Stimulated activated CD8-positive, alpha-beta memory T cell treated with anti-CD3 and anti-CD28 coated beads, Interleukin-2, amount 100 ng/mL, for 1 hour (primary cell): Measurements from ENCODE around the gene EIF4EBP3.
A peak's percentile ranks its signal among the peaks of the same experiment; 100 is the strongest.

ENCODE experiments used
- DNase-seq, 2 donors: peaks; one replicate each; pipeline ENCODE4 v3.0.0-alpha.2; 2020; ENCODE audit warnings: low read depth in 2 of 2

Gene EIF4EBP3

DNA sequence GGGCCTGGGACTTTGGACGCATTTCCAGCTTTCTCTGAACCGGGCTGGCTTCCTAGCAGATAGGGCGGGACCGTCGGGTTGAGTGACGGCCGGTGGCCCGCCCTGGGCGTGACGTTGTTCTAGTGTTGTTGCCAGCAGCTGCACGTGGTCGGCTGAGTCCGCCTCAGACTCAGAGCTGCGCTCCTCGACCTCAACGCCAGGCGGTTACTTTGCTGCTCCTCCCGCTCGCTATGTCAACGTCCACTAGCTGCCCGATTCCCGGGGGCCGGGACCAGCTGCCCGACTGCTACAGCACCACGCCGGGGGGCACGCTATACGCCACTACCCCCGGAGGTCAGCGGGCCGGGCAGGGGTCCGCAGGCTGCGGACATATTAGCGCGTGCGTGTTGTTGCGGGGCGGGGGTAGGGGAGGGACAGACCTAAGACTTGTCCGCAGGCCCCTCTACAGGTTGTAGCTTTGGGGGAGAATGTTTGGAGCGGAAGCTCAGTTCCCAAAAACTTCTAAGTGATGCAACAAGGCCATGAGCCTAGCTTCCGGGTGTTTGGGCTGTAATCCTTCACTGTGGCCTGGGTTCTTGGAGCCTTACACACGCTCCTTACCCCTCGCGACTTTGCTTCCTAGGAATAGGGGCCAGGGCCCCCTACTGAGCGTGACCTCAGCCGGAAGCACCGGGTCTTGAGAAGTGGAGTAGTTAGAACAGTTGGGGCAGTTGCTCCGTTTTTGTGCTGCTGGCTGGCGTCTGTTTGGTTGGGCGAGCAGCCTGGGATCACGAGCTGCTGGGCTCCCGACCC is at the start of gene EIF4EBP3:
Gene EIF4EBP3 (plus strand): TSS at position 155 of the 792 bp plus-strand sequence. CDS start 76 bp downstream, at position 231.
- peak; percentile 62 to 72 for DNase-seq

DNA sequence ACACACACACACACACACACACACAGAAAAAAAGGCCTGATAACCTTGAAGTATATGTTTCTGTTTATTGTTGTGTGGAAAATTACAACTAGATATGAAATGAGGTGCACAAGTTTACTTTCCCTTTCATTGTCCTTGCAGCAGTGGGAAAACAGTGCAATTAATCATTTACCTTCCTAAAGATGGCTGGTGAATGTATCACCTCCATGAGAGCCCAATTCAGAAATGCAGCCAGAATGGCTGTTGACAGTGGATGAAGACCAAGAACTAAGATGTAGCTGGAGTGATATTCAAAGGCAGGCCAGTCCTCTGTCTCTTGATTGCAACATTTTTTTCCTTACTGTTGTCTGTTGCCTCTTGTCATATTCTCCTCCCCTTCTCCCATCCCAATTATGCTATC is 49.6 kb upstream of the EIF4EBP3 start:
- DNase-seq = no peak

DNA sequence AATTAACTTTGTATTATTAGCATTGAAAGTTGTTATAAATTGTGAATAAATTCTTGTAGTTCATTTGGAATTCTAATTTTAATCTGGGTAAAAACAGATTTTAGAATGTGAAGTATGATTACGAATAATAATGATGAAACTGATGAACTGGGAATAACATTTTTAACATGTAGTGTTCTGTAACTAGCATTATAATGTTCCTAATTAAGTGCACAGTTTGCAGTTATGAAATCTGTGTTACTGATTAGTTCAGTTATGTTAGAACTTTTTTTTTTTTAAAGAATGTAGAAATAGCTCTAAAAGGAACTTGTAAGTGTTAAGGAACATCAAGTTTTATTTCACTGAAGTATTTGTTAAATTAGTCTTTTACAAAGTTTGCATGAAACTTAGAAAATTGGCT is 48.9 kb upstream of the EIF4EBP3 start:
- DNase-seq = no peak

DNA sequence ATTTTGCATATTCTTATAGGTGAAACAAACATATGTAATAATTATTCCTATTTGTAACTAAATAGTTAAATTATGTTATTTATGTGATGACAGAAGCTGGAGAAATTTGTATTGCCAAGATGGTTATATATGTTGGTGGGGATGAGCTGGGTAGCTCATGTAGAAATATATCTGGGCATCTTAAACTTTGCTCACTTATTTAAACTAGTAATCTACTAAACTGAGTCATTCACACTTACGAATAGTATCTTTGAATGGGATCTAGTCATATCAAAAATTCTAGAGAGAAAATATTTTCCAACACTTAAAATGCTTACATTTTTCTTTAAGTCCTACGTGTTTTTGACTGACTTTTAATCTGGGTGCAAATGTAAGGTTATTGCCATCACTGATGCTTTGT is 44.6 kb upstream of the EIF4EBP3 start:
- no peak for DNase-seq

DNA sequence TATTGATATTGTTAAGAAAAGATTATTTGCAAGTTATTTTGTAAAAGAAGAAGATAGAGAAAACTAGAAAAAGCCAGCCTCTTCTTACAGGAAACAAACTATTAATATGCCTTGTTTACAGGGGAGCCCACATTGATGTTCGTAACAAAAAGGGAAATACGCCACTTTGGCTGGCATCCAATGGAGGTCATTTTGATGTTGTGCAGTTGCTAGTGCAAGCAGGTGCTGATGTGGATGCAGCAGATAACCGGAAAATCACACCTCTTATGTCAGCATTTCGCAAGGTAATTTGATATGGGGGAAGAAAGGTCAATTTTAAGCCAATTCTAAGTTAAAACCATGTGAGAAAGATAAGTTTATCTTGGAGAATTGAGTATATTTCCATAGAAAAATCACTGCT is 37.6 kb upstream of the EIF4EBP3 start:
- DNase-seq = no peak

DNA sequence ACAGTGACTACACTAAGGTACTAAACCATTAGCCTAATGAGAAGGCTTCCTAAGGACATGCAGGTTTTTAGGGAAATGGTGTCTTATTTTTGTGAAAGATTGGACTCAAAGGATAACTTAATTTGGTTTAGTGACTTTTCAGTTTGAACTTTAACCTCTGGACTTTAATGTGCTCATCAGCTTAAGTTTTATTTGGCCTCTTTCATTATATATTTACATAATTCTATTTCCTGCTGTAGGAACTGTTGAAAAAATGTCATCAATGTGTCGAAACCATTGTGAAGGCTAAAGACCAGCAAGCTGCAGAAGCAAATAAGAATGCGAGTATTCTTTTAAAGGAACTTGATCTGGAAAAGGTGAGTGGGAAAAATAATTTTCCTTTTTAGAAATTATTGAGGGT is 34.3 kb upstream of the EIF4EBP3 start:
- no peak for DNase-seq

DNA sequence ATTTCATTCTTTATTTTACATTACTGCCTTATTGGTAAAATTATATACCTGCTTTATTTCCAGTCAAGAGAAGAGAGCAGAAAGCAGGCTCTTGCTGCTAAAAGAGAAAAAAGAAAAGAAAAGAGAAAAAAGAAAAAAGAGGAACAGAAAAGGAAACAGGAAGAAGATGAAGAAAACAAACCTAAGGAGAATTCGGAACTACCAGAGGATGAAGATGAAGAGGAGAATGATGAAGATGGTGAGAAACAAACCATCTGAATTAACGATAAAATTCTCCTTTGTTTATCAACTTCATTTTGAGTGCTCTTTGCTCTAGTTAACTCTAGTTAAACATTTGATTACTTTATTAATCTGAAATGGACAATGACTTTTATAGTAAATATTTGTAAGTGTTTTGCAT is 23.5 kb upstream of the EIF4EBP3 start:
- no peak for DNase-seq

DNA sequence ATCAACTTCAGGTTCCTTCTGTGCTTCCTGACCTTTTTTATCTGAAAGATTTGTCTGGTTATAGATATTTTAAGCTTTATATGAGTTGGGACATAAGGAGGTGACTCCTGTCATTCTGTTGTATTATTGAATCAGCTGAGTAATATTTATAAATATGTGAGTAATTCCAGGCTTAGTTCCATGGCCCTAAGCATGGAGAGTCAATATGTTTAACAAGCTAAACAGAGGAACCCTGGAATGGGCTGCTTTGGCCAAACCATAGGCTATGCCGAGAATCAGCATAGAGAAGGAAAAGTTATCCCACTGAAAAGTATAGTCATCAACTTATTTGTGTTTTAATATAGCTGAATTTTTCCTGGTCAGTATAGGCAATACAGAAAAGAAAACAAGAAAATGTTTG is 7.2 kb upstream of the EIF4EBP3 start:
- no peak for DNase-seq

DNA sequence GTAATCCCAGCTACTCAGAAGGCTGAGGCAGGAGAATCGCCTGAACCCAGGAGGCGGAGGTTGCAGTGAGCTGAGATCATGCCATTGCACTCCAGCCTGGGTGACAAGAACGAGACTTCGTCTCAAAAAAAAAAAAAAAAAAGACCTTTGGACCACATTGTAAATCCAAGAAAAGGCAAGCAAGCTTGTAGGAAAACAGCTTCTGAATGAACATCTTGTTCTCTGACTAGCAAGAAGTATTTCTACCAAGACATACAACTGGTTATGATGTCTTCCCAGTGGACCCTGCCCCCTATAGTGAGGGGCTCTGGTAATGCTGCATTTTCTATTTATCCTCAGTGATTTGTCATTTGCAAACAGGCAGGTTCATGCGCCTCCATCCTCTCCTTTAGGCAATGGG is 4.5 kb upstream of the EIF4EBP3 start:
- no peak for DNase-seq

DNA sequence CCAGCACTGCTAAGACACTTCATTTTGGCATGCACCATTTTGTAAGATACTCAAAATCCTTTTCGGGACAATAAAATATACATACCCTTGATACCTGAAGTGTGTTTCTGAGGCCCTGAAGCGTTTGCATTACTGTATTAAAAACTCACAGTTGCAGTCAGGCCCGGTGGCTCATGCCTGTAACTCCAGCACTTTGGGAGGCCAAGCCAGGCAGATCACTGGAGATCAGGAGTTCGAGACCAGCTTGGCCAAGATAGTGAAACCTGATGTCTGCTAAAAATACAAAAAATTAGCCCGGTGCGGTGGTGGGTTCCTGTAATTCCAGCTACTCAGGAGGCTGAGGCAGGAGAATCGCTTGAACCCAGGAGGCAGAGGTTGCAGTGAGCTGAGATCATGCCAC is 2.5 kb upstream of the EIF4EBP3 start:
- DNase-seq = no peak

DNA sequence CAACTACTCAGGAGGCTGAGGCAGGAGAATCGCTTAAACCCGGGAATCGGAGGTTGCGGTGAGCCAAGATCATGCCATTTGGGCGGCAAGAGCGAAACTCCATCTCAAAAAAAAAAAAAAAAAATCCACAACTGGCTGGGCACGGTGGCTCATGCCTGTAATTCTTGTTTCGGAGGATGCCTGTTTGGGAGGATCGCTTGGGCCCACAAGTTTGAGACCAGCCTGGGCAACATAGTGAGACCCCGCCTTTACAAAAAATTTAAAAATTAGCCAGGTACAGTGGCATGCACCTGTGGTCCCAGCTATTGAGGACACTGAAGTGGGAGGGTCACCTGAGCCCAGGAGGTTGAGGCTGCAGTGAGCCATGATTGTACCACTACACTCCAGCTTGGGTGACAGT is 1.9 kb upstream of the EIF4EBP3 start:
- no peak for DNase-seq

DNA sequence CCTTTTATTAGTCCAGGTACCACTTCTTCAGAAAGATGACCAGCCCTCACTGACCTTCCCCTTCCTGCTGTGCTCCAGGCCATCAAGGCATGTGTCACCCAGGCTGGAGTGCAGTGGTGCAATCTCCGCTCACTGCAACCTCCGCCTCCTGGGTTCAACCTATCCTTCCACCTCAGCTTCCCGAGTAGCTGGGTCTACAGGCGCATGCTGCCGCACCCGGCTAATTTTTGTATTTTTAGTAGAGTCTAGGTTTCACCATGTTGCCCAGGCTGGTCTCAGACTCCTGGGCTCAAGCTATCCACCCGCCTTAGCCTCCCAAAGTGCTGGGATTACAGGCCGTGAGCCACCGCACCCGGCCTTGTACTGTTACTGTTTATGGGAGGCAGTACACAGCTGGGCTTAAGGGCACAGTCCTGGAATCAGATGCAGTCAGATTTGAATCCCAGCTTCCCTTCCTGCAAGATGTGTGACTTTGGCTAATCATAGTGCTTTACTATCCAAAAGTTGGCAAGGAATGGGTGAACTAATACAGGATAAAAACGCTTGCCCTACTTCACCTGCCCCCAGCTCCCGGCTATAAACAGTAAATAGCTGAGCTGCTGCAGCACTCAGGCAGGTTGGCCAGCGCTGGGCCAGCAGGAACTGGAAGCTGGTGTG is 483 bp upstream of the EIF4EBP3 start:
- DNase-seq = no peak

DNA sequence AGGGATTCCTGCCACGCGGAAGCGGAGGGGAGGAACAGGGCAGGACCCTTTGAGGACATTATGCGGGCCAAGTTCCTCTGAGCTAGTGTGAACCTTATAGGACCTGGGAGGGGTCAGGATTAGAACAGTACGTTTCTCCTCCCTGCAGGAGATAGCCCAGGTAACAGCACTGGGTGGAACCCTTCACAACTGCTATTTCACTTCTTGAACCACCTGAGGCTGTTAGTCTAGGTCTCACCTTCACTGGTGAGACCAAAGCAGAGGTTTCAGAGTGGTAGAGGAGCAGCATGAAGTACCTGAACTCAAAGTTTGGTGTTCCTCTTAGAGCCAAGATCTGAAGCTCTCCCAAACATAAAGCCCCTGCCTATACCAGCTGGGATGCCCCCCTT is 832 bp downstream of the EIF4EBP3 start:
- DNase-seq = no peak

DNA sequence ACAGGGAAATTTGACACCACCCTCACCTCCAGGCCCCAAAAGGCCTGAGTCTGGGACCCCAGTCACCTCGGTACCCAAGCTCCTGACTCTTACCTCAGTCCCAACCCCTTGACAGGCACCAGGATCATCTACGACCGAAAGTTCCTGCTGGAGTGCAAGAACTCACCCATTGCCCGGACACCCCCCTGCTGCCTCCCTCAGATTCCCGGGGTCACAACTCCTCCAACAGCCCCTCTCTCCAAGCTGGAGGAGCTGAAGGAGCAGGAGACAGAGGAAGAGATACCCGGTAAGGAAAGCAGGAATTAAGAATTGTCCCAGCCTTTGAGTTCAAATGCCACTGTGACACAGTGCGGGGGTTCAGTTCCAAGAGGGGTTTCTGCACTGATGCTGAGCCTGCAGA is 1.3 kb downstream of the EIF4EBP3 start:
- DNase-seq = no peak

DNA sequence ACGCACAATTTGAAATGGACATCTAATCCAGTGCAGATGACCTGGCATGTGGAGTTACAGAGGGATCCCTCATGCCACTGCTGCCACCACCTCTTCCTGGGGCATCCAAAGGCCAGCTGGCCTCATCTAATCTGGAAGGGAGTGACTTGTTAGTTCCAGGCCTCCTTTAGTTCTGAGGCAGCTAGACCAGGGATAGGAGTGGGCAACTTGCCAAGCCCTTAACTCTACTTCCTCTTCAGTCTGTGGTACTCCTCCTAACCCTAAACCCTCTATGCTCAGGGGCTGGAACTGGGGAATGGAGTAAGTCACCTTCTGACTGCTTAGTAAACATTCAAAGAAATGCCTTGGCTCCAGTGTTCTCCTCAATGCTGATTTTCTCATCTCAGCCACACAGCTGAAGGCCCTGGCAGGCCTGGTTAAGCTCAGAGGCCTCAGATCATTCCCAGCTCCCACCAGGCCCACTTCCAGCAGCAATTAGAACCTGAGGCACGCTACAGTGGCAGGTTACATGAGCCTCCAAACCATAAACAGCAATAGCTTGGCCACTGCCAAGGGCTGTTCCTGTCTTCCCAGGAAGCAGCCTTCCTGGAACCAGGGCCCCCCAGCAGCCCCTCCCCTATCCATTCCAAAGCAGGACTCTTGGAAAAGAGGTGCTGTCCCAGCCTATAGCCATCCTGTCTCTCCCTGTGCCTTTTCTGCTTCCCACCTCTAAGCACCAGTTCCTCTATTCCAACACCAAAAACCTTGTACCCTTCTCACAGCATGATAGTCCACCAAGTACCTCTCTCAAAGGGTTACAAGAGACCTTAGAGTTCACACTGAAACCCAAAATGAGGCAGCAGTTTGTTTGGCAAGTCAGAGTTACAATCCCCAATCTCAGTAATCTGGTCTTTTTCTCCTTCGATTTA is 2.0 kb downstream of the EIF4EBP3 start:
- DNase-seq = no peak

DNA sequence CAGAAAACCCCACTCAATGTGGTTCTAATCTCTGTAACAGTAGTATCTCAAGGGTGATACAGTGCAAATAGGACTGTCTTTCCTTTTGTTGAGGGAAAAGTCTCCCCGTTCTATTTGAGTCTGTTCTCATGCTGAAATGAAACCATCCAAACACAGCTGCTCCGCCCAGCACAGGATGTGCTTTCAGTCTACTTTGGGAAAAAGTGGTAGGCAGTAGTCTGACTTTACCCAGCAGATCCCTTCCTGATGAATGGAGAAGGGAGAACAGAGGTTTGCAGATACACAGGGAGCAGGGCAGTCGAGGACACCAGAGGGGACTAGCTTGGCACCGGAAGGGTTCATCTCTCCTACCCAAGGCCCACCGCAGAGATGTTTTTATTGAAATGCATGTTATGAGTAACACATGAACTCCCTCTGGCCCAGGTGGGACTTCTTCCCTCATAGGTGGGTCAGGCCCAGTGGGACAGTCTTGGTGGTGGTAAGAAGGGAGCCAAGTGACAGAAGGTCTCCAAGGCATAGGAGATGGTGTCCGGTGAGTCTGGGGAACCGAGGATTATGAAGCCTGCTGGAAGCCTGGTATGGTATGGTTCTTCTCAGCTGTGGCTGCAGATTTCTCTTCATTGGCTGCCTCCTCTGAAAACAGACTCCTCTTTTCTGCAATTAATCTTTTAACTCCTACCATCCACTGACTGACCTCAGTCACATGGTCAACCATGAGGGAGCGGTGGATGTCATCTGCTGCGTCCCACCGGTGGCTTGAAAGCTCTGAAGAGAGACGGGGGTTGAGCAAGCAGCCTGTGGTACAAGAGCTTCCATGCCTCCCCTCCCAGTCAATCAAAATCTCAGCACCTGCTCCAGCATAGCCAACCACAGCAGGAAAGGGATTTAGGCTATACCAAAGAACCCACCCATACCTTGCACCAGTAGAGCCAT is 3.0 kb downstream of the EIF4EBP3 start:
- no peak for DNase-seq

DNA sequence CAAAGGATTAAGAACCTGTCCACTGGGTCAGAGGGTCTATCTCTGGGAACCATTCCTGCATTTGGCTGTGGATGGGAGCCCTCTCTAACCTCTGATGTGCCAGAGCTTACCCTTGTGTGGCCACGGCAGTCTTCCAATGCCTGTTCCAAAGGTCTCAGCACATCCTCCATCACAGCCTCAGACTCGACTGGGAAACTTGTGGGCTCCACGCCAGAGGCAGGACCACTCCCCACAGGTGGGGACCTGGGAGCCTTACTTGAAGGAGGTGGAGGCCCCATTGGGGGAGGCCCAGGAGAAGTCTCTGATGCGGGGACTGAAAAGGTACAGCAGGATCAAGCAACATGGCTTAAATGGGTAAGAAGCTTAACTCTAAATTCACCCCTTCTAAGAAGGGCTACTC is 4.4 kb downstream of the EIF4EBP3 start:
- no peak for DNase-seq

DNA sequence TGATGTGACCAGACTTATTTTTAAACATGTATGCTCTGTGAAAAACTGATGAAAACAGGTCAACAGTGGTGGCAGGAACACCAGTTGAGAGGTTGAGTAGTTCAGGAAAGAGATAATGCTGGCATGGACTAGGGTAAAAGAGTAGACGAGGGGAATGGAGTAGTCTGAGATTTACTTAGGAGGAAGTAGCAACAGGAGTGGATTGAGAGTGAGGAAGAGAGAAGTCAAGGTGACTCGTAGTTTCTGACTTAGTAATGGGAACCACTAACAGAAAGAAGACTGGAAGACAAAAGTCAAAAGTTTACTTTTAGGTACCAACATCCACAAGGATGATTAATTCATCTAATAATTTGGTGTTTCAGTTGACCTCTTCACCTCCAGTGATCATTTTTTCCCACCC is 6.2 kb downstream of the EIF4EBP3 start:
- no peak for DNase-seq

DNA sequence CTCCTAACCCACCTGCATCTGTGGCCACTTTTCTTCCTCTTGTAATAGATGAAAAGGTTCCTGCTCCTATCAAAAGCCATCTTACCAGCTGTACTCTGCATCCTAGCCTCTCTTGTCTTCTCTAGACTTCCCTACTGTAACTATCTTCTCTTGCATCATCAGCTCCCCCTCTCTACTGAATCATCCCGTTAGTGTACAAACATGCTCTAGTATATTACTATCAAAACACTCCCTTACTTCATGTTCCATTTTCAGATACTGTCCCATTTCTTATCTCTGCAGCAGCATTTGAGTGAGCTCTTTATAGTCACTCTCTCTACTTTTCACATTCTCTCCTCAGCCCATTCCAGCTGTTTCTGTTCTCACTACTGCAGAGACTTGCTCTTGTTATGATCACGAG is 7.0 kb downstream of the EIF4EBP3 start:
- DNase-seq = no peak

DNA sequence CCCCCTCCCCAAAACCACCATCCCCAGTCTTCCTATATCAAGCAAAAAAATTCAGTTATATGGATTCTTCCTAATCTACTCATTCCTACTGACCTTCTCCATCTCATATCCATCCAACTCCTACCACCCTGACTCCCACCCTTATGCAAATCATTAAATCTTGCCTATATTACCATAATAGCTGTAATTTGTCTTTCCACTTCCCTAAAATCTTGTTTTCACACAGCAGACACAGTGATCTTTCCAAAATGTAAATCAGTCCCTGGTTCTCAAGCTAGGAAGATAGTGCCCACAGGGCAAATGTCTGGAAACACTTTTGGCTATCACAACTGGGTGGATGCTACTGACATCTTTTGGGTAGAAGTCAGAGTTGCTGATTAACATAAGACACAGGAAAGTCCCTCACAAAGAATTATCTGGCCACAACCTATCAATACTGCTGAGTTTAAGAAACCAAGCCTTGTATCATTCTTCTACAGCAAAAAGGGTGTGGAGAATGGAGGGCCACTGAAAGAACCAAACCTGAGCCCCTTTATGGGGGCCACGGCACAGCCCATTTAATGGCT is 8.4 kb downstream of the EIF4EBP3 start:
- no peak for DNase-seq

DNA sequence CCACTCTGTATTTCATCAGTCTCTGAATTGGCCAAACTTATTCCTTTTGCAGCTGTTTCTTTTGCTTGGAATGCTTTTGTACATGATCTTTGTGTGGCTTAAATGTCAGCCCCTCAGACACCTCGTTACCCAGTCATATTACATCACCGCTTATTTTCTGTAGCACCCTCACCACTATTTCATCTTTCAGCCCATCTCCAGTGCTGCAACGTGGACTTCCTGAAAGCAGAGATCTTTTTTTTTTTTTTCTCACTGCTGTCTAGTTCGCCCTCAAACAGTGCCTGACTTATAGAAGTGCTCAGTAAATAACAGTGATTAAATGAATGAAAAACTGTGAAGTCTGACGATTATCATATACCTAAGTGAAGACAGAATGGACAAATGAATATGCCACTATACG is 9.0 kb downstream of the EIF4EBP3 start:
- no peak for DNase-seq
